GM19035 (cell line): Measurements from ENCODE around the gene PDLIM4.
A peak's percentile ranks its signal among the peaks of the same experiment; 100 is the strongest.

ENCODE experiments used
- ATAC-seq: cut with Tn5 transposase; IDR thresholded peaks from one replicate; pipeline ENCODE4 v1.9.1; 2021; ENCODE audit not compliant: unreplicated experiment

PDLIM4 gene

DNA sequence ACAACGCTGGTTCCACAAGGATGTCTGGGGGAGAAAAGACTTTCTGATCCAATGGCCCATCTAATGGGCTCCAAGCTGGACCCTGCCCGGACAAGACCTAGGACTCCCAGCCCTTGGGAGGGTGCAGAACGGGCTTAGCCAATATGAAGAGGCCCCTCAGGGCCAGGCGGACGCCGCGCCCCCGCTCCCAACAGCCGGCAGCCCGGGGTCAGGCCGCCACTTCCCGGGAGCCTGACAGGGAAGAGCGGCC is 30.3 kb upstream of the PDLIM4 start:
- no peak for ATAC-seq

DNA sequence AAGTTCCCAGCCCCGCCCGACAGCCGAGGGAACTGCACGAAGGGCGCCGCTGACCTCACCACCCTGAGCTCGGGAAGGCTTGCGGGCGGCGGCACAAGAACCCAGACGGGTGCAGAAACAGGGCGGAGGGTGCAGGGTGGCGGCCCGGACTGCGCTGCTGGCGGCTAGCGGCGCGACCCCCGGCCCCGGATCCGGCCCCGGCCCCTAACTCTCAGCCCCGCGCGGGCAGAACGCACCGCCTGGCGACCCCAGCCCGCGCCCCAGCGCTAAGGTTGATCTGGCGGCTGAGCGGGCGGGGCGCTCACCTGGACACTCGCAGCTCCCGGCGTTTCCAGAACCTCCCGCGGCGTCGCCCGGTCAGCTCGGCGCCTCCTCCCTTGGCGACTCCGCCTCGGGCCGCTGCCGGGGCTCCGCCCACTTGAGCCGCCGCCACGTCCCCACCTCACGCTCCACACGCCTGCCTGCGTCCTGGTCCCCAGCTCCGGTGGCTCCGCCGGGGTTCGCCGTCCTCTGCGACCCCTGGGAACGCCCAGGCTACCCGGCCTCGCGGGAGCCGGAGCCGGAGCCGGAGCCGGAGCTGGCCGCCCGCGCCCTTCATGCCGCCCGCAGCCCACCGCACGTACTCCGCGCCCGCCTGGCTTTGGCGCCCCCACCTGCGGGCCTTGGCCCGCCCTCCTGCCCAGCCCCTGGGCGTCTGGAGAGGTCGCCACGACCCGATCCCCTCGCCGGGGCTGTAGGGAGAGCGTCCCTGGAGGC is 29.8 kb upstream of the PDLIM4 start, which contains the start of gene P4HA2:
Gene P4HA2 (minus strand): TSS at position 369 of the 756 bp plus-strand sequence. CDS start 9,227 bp downstream, outside the sequence.
- peak; percentile 93 for ATAC-seq

DNA sequence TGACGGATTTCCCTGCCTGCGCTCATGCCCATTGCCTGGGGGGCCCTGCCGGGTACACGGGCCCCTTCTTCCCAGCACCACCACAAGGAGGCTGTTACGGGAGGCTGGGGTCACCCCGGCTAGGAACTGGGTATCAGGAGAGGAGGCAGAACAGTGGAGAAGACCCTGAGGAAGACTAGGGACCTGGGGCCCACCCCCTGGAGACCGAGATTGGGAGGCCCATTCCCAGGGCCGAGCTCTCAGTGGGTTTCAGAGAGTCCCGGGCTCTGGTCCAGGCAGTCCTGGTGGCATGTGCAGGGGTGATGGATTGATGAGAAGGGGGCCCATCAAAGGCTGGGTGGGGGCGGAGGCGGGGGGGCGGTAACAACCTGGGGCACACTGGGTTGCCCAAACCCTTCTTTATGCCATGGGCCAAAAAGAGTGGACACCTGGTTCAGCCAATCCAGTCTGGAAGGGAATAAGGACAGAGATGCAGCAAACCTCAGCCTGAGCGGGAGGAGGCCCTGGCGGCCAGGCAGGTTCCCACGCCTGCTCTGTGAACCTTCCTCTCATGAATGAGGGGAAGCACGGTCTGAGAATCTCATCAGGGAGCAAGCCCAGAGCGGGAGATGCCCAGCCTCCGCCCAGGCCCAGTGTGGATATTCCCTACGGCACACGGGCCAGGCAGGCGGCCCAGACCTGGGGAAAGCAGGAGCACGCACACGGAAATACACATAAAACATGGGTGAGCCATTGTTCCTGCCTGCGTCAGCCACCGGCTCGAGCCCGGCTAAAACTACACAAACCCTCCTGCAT is 29.1 kb upstream of the PDLIM4 start:
- ATAC-seq: no peak

DNA sequence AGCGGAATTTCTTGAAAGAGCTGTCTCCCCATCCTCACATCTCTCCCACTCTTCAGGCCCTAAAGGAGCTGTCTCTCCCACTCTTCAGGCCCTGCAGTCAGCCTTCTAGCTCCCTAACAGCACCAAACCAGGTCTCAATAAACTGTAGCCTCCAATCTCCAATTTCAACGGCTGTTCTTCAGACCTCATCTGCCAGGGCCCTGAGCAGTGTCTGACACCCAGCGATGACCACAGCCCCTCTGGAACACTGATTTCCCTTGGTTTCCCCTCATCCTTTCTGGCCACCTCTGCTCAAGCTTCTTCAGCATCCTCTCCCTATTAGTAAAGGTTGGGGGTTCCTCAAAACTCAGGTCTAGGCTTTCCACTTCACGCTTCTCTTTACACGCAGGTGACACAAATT is 28.3 kb upstream of the PDLIM4 start:
- ATAC-seq: no peak

DNA sequence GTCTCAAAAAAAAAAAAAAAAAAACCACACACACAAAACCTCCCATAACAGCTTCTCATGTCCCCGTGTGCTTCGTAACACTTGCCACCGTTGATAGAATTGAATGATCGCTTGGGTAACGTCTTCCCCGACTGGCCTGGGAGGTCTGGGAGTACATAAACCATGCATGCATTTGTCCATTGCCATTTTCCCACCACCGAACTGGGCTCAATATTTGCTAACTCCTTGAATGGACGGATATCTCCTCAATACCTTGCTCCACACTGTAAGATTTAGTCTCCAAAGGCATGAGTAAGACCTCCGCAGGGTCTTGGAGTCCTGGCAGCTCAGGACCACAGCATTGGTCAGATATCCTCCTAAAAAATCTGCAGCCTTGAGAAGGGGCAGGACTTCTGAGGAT is 26.6 kb upstream of the PDLIM4 start:
- ATAC-seq: no peak

DNA sequence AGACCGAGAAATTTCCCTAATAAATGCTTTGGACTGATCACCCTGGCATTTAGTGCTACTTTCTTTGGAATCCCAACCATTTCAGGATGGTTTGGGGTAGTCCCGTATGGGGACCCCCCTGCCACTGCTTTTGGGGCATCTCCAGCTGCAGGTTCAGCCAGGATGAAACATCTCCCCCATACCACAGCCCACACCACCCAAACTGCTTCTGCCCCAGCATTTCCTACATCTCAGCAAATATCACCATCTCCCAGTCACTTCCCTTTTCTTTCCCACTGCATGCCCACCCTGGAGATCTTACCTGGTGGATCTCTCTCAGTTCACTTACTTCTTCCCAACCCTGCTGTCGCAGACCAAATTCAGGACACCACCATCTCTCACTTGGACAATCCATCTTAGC is 25.0 kb upstream of the PDLIM4 start:
- ATAC-seq: no peak

DNA sequence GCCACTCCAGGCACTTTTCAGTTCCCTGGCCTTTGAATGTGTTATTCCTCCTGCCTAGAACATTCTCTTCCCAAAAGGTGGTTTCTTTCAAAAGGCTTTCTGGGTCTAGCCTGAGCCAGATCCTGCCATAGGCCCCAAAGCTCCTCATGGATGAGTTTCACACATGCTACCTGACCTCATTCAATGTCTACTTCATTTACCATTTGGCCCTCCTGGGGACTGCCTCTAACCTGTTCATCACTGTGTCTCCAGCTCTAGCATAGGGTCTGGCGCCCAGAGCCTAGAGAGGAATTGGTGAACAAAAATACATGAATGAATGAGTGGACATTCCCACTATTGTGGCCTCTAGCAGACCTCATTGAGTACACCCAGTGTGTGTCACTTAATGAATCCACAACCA is 24.4 kb upstream of the PDLIM4 start:
- ATAC-seq: no peak

DNA sequence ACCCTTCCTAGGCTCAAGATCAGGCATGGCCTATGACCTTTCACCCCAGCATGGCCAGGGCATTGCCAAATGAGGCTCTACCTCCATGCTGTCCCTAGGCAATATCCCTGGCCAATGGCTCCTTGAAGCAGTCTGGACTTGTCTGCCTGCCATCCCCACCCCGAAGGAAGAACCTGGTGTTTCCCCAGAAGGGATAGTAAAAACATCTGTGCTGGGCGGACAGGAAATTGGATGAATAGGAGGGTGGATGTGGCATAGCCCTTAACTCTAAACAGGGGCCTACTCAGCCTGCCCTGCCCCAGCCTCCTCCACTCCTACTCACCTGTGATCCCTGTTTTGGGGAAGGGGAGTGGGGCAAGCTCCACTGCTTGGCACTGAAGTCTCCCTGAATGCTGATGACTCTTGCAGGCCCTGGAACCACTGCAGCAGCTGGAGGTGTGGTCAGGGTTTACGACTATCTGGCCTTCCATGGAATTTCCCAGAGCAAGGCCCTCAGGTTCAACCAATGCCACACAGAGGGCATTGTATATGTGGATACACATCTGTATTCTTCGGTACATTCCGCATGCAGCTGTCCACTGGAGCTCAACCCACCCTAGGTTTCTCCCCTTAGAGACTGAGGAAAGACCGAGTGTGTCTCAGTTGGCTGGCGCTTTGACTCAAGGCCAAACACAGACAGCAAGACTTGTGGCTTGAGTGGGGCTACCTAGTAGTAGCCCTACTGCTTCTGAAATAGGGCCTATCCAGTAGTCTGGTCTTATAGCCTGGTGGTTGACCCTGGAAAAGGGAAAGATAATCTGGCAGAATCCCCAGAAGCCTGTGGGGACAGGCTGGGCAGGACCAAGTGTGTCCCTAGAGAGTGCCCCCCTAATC is 23.4 kb upstream of the PDLIM4 start:
- ATAC-seq: no peak

DNA sequence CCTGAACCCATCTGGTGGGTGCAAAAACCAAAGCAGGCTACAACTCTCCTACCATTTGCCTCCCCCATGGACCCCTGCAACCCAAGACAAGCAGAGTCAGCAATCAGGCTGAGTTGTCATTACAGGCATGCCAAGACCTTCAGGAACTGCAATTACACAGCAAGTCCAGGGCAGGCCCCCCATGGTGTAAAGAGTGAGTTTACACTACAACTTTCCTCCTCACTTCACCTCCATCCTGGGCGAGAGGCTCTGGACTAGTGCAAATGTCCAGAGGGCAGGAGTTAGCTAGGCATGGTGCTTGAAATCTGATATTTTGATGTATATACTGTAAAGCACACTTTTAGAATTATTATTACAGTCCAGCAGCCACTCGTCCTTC is 22.8 kb upstream of the PDLIM4 start:
- no peak for ATAC-seq

DNA sequence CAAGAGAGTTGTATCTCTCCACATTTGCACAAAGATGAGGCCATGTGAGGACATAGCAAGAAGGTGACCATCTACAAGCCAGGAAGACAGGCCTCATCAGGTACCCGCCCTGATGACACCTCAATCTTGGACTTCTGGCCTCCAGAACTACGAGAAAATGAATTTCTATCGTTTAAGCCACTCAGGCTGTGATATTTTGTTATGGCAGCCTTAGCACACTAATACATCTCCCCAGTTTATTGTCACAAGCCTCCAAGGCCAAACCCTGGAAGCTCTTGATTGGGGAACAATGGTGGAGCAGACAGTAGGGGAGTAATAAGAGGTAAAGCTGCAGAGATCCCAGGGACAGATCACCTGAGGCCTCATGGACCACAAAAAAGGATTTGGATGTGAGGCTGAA is 22.2 kb upstream of the PDLIM4 start:
- ATAC-seq: no peak

DNA sequence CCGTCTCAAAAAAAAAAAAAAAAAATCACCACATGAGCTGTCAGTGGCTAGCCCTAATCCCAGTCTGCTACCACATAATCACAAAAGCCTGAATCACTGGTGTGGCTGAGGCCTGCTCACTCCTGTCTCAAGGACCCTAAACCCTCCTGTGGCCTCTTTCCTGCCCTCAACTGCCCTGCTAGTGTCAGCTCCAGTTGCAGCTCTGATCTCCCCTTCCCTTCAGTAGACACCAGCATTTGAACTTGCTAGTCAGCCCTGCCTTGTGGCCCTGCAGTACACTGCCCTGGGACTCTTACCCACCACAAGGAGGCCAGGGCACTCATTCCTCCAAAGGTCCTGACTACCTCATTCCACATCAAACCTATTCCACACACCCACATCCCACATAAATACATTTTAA is 20.4 kb upstream of the PDLIM4 start:
- no peak for ATAC-seq

DNA sequence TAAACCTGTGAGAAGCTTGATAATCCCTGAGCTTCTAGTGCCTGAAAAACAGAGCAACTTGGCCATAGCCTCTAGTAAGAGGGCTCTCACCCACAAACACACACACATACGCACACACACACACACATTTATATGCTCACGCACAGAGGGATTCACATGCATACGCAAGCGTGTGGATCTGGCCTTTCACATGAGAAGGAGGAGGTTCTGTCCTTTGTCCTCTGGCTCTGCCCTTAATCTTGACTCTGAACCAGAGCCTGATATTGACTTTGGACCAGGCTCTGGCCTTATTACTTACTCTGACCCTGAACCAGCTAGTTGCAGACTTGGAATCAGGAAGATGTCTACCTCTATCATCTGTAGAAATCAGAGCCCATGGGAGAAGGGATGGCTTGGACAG is 19.8 kb upstream of the PDLIM4 start:
- no peak for ATAC-seq

DNA sequence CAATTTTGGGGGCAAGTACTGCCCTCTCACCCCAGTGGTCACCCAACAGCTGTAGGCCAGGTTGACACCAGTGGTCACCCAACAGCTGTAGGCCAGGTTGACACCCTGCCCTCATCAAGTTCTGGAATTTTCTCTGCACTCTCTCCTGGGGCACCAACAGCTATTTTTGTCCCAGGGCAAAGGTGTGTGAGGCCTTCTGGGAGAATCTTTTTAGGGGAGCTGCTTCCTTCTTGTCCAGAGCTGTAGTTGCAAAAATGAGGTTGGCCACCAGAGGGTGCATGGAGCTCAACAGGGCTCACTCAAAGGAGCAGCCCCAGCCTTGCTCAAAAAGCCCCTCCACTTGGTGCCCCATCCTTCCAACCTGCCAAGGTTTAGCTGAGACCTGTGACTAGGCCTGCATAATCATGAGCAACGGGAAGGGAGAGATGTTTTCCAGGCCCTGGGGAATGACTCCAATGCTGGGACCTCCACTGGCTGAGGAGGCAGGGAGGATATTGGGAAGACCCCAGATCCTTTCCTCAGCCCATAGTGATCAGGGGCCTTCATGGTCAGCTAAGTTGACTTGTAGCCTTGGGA is 19.2 kb upstream of the PDLIM4 start:
- ATAC-seq: peak; percentile 73

DNA sequence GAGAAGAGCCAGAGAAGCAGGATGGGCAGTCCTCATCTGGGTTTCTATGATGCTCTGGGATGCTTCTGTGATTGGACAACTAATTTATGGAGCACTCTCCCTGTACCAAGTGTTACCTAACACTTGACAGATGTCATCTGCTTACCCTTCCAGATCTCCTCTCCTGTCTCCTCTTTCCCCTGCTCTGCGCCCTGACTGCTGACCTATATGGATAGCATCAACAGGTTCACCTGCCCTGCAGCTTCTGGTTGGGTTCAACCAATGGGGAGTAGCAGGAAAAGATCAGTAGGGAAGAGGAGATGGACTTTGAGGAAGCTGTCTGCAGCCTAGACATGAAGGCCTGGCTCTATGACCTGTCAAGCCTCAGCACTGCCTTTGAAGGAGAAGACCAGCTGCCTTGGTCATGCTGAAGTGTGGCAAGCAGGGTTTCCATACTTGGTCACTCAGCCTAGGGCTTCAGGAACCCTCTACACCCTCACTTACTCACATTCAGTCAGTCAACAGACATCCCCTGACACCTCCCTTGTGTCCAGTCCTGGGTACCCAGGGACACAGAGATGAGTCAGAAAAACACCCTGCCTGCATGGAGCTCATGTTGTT is 18.5 kb upstream of the PDLIM4 start:
- ATAC-seq: no peak

DNA sequence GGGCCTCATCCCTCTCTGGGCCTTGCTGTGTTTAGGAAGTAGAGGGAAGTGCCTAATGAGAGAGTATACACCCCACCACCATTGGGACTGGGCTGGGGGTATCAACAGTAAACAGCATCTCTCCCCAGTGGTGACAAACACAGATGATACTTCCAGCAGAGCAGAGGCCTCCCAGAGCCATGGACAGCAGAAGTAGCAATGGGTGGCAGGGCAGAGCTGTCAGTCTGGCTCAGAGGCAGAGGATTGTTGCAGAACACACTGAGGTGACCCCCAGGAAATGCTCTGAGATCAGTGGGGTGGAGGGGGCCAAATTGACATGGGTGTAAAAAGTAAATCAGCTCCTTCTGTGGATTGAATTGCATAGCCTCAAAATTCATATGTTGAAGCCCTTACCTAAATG is 17.7 kb upstream of the PDLIM4 start:
- no peak for ATAC-seq

DNA sequence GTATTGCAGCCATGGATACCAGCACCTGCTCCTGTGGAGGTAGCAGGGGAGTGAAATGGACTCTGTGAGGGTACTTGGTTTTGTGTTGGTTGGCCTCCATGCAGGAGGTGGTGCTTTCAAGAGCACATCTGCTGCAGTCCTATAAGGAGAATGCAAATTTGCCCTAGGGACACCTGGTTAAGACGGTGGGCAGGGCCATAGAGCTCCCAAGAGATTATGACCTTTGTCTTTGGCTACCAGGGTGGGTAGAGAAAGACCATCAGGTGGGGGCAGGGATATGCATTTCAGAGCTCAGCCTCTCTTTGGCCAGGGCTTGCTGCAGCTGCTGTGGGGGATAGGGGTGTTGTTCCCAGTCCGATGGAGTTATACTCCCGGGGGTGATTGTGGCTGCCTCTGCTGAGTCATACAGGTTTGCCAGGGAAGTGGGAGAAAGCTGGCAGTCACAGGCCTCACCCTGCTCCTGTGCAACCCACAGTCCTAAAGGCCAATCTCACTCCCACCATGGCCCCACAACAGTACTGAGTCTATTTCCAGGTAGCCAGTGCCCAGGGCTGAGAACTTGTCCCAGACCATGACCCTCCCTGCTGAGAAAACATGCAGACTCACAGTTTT is 14.0 kb upstream of the PDLIM4 start:
- no peak for ATAC-seq

DNA sequence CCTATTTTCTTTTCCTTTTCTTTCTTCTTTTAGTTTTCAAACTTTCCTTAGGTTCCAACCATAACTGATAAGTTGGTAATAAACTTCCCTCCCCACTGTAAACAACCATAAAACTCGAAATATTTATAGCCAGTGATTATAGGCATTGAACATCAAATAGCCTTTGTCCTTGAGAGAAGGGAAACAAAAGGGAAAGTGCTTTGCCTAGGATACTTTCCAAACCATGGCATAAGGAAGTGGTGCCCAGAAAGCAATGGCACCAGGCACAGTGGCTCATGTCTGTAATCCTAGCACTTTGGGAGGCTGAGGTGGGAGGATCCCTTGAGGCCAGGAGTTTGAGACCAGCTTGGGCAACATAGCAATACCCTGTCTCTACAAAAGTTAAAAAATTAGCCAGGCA is 11.9 kb upstream of the PDLIM4 start:
- no peak for ATAC-seq

DNA sequence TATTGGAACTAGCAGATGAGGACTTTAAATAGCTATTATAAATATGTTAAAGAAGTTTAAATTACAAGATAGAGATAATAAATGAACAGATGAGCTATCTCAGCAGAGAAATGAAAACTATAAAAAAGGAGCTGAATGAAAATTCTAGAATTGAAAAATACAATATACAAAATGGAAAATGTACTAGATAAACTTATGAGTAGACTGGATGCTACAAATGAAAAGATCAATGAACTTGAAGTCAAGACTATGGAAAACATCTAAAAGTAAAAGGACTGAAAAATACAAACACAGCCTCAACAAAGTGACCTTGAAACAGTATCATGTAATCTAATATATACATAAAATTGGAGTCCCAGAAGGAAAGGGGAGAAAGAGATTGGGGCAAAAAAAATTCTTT is 10.7 kb upstream of the PDLIM4 start:
- no peak for ATAC-seq

DNA sequence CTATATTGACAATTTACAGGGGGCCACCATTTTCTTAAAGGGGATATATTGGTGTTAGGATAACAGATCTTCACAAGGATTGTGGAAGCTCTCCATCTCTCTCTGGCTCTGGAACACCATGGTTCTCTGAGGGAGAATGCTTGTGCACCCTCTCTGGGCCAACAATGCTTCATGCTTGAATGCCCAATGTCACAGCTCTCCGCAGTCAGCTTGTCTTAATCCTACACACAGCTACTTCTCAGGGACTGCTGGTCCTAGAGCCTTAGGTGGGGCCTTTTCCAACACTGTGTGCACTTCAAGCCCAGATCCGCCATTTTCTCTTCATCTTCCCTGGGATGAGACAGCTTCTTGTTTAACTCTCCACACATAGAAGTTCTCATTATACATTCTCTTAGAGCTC is 6.9 kb upstream of the PDLIM4 start:
- ATAC-seq: no peak

DNA sequence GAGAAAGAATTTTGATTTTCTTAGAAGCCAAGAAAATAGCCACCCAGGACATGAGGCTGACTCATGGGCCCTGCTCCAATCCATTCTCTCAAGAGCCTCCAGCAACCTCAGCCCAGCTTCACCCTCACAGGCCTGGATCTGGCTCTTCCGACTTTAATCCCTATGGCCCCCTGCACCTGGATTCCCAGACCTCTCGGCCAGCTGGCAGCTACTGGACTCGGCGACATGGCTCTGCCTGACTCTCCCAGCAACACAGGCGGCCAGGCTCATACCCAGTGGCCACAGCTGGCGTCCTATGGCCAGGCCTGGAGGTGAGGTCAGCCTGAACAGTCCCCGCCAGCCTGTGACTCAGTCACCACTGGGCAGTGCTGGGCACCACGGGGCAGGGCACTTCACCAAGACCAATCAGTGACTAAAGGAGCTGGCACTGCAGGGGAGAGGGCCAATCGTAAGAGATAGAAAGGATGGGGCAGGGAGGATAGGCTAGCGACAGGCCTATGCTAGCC is 6.2 kb upstream of the PDLIM4 start:
- no peak for ATAC-seq
